H1 (cell line): ENCODE results near the gene LIPC. TPM values are rescaled to one million over a fixed set of nuclear protein-coding genes. Genes with fewer than 3 reads are reported as not detected.

Experiments used
- CTCF ChIA-PET: fragments of 300-600 bp; sonication (Branson Sonifier 250); formaldehyde crosslinking; loops from one replicate; lab custom pipeline; 2021; ENCODE audit not compliant: partially characterized antibody; lab: Charles Lee
- POLR2A ChIA-PET: fragments of 300-600 bp; sonication (Branson Sonifier 250); formaldehyde crosslinking; loops from one replicate; lab custom pipeline; 2021; ENCODE audit warnings: inconsistent platforms; ENCODE audit not compliant: partially characterized antibody; lab: Charles Lee
- DNase-seq, 2 experiments: peaks; one replicate each; pipeline versions ENCODE4 v3.0.0 to v3.0.0-alpha.2; 2010 to 2022; ENCODE audit warnings: low spot score in 2 of 2, low read depth in 1 of 2, mixed read lengths in 1 of 2
- FAIRE-seq: peaks from 2 replicates; lab custom pipeline; 2011; peaks lifted over from hg19 to GRCh38; lab: Jason Lieb, UNC
- H2AFZ ChIP-seq: 2 replicates; pipeline ENCODE4 v1.8.1; 2012; ENCODE audit warnings: low read length, inconsistent platforms
- H2AK5ac ChIP-seq: 2 replicates; pipeline ENCODE4 v1.6.1; 2013; ENCODE audit warnings: low read depth, low read length
- H2BK120ac ChIP-seq: replicated peaks from 2 replicates; pipeline ENCODE3; 2013; ENCODE audit warnings: low read depth, low read length, inconsistent platforms
- H2BK12ac ChIP-seq: 2 replicates; pipeline ENCODE4 v1.6.1; 2013; ENCODE audit warnings: low read depth, low read length
- H2BK15ac ChIP-seq: 2 replicates; pipeline ENCODE4 v1.6.1; 2013; ENCODE audit warnings: low read length
- H2BK20ac ChIP-seq: 2 replicates; pipeline ENCODE4 v1.6.1; 2013; ENCODE audit warnings: low read length
- H2BK5ac ChIP-seq: 2 replicates; pipeline ENCODE4 v1.6.1; 2013; ENCODE audit warnings: low read depth, low read length
- H3K14ac ChIP-seq: 2 replicates; pipeline ENCODE4 v1.6.1; 2013; ENCODE audit warnings: inconsistent platforms; ENCODE audit not compliant: insufficient read length
- H3K18ac ChIP-seq: 2 replicates; pipeline ENCODE4 v1.6.1; 2013; ENCODE audit warnings: low read length; ENCODE audit errors: extremely low read depth
- H3K23ac ChIP-seq: 2 replicates; pipeline ENCODE4 v1.6.1; 2013; ENCODE audit warnings: inconsistent platforms; ENCODE audit not compliant: insufficient read length
- H3K23me2 ChIP-seq: 2 replicates; pipeline ENCODE4 v1.6.1; 2013; ENCODE audit warnings: low read depth, low read length
- H3K27ac ChIP-seq: 2 replicates; pipeline ENCODE4 v1.6.1; 2011; ENCODE audit warnings: low read depth, low read length, inconsistent platforms
- H3K27me3 ChIP-seq, 4 experiments: replicated peaks in 1 of 4; 1 replicate in 1 of 4; 2 replicates in 3 of 4; pipeline versions ENCODE4 v1.6.1 to v1.8.1; 2011 to 2013; ENCODE audit warnings: low read length in 3 of 4, mild to moderate bottlenecking in 3 of 4, inconsistent platforms in 2 of 4, mixed read lengths in 2 of 4, moderate library complexity in 1 of 4; ENCODE audit not compliant: control insufficient read depth in 3 of 4, insufficient read depth in 3 of 4; ENCODE audit errors: extremely low read depth in 1 of 4
- H3K36me3 ChIP-seq, 4 experiments: 2 replicates each; pipeline versions ENCODE4 v1.6.1 to v1.8.1; 2011 to 2013; ENCODE audit warnings: mild to moderate bottlenecking in 4 of 4, low read length in 3 of 4, moderate library complexity in 2 of 4, control low read depth in 1 of 4, inconsistent platforms in 1 of 4; ENCODE audit not compliant: insufficient read depth in 4 of 4, control insufficient read depth in 2 of 4
- H3K4ac ChIP-seq: replicated peaks from 2 replicates; pipeline ENCODE3; 2013; ENCODE audit warnings: low read length, low read depth, mixed read lengths, inconsistent platforms; ENCODE audit not compliant: insufficient read length
- H3K4me1 ChIP-seq, 4 experiments: replicated peaks in 1 of 4; 1 replicate in 1 of 4; 2 replicates in 3 of 4; pipeline versions ENCODE4 v1.6.1 to v1.8.1; 2011 to 2013; ENCODE audit warnings: low read length in 3 of 4, inconsistent platforms in 2 of 4, mixed read lengths in 1 of 4; ENCODE audit not compliant: insufficient read depth in 4 of 4, control insufficient read depth in 3 of 4
- H3K4me2 ChIP-seq, 2 experiments: 2 replicates each; pipeline versions ENCODE4 v1.6.1 to v1.8.1; 2011 to 2013; ENCODE audit warnings: low read depth in 2 of 2, low read length in 2 of 2, control low read depth in 1 of 2, inconsistent platforms in 1 of 2, mild to moderate bottlenecking in 1 of 2; ENCODE audit not compliant: insufficient read depth in 1 of 2
- H3K4me3 ChIP-seq, 4 experiments: fragments of 200-600, 300-600 bp in 1 of 4; sonication (generic), shearing (Covaris generic), sonication (Bioruptor Twin) in 1 of 4; 2 replicates each; pipeline versions ENCODE4 v1.5.1 to v1.8.1; 2011 to 2016; ENCODE audit warnings: low read length in 4 of 4, low read depth in 3 of 4, control low read depth in 2 of 4, inconsistent platforms in 2 of 4, mild to moderate bottlenecking in 2 of 4, mixed read lengths in 1 of 4, moderate library complexity in 1 of 4; ENCODE audit not compliant: insufficient read depth in 2 of 4; ENCODE audit errors: extremely low read depth in 1 of 4
- H3K56ac ChIP-seq: replicated peaks from 2 replicates; pipeline ENCODE3; 2013; ENCODE audit warnings: low read depth, mild to moderate bottlenecking, mixed read lengths, low read length, inconsistent platforms; ENCODE audit not compliant: insufficient read length
- H3K79me1 ChIP-seq: 2 replicates; pipeline ENCODE4 v1.6.1; 2013; ENCODE audit warnings: low read depth, low read length, control low read depth
- H3K79me2 ChIP-seq, 2 experiments: 2 replicates each; pipeline versions ENCODE4 v1.6.1 to v1.8.1; 2012 to 2013; ENCODE audit warnings: low read length in 2 of 2, mild to moderate bottlenecking in 2 of 2, inconsistent platforms in 1 of 2; ENCODE audit not compliant: insufficient read depth in 2 of 2, control insufficient read depth in 1 of 2
- H3K9ac ChIP-seq, 4 experiments: replicated peaks in 1 of 4; 1 replicate in 1 of 4; 2 replicates in 3 of 4; pipeline versions ENCODE4 v1.6.1 to v1.8.1; 2011 to 2013; ENCODE audit warnings: low read depth in 3 of 4, low read length in 3 of 4, control low read depth in 2 of 4, mild to moderate bottlenecking in 2 of 4, moderate library complexity in 2 of 4, inconsistent platforms in 1 of 4; ENCODE audit errors: extremely low read depth in 1 of 4
- H3K9me3 ChIP-seq, 2 experiments: 2 replicates each; pipeline versions ENCODE4 v1.6.1 to v1.8.1; 2012 to 2013; ENCODE audit warnings: mild to moderate bottlenecking in 2 of 2, moderate library complexity in 2 of 2, control low read depth in 1 of 2, inconsistent platforms in 1 of 2, low read depth in 1 of 2, low read length in 1 of 2, mixed read lengths in 1 of 2; ENCODE audit not compliant: insufficient read depth in 2 of 2
- H4K20me1 ChIP-seq, 2 experiments: replicated peaks in 1 of 2; 2 replicates each; pipeline versions ENCODE3 to v1.8.1; 2011 to 2013; ENCODE audit warnings: inconsistent platforms in 2 of 2, low read length in 2 of 2, mild to moderate bottlenecking in 1 of 2; ENCODE audit not compliant: insufficient read depth in 2 of 2, control insufficient read depth in 1 of 2
- H4K5ac ChIP-seq: 2 replicates; pipeline ENCODE4 v1.6.1; 2013; ENCODE audit warnings: low read length, low read depth, mixed read lengths, inconsistent platforms; ENCODE audit not compliant: insufficient read length
- H4K8ac ChIP-seq: 2 replicates; pipeline ENCODE4 v1.8.0; 2013; ENCODE audit warnings: mild to moderate bottlenecking, moderate library complexity, low read length, inconsistent platforms; ENCODE audit not compliant: insufficient read depth; ENCODE audit errors: extremely low read depth
- H4K91ac ChIP-seq: replicated peaks from 2 replicates; pipeline ENCODE3; 2013; ENCODE audit warnings: low read length, mixed read lengths, inconsistent platforms; ENCODE audit not compliant: insufficient read length
- CTCF ChIP-seq, 3 experiments: IDR thresholded peaks; 1 replicate in 2 of 3; 2 replicates in 1 of 3; pipeline versions ENCODE4 v1.5.1 to v1.6.1; 2011; ENCODE audit warnings: low read length in 3 of 3, mild to moderate bottlenecking in 3 of 3, inconsistent platforms in 2 of 3, low read depth in 1 of 3, moderate library complexity in 1 of 3; ENCODE audit not compliant: insufficient read depth in 1 of 3; ENCODE audit errors: control extremely low read depth in 1 of 3
- MAX ChIP-seq: IDR thresholded peaks from 2 replicates; pipeline ENCODE4 v1.6.1; 2012; ENCODE audit warnings: inconsistent platforms
- WGBS, 2 experiments: shearing (Covaris generic) in 1 of 2; methylation state at CpG; one replicate each; pipeline versions ENCODE4 v1.1.6 to v1.1.7; 2013 to 2015; ENCODE audit warnings: low lambda C conversion rate in 2 of 2, mixed read lengths in 2 of 2, inconsistent platforms in 1 of 2, low coverage in 1 of 2, missing lambda C conversion rate in 1 of 2; ENCODE audit not compliant: insufficient replicate concordance in 2 of 2, insufficient coverage in 1 of 2, insufficient read length in 1 of 2; ENCODE audit errors: extremely low coverage in 1 of 2, missing lambda C conversion rate in 1 of 2; 5-methylcytosine and 5-hydroxymethylcytosine counted together
- polyA plus RNA-seq, 7 experiments: library from polyadenylated mRNA; depleted of rRNA in 3 of 7; stranded (reverse) in 5 of 7; unstranded in 2 of 7; fragments of >200 nt in 5 of 7; fragments of 200-250 nt in 2 of 7; gene quantifications; 1 replicate in 5 of 7; 2 replicates in 1 of 7; 4 replicates in 1 of 7; pipeline versions ENCODE4 v1.2.1 to v1.2.3, GENCODE V29; 2011 to 2013; ENCODE audit warnings: missing spikeins in 2 of 7, mixed read lengths in 2 of 7
- total RNA-seq: library from RNA; stranded (reverse); fragmentation: NEBNext Ultra II Directional; extraction: Animal tissue kit (Norgen Biotek cat#: 25700); gene quantifications from 2 replicates; pipeline ENCODE4 v1.2.1, GENCODE V29; 2021

The LIPC gene
- total and polyA plus RNA-seq, 2 of the 8 experiments (the other 6 are each of a cell fraction or from before 2014, with no cell fraction given), result not detected

- FAIRE-seq (no peak), DNase-seq (no peak)
- no peak overlapping the region for H4K91ac ChIP-seq
- no peak overlapping the region for H3K23ac ChIP-seq
- H3K27me3 ChIP-seq, result no peaks in the 10 kb centered on the region
- H3K79me2 ChIP-seq, result no peaks in the 10 kb centered on the region
- peak; percentile 48 for TF ChIP-seq MAX
- no peak for TF ChIP-seq CTCF (IDR thresholded peaks at IDR 0.05; ENCODE audit: control extremely low read depth in 1 of 3, insufficient read depth in 1 of 3, low read depth in 1 of 3, low read length in 3 of 3)
- no peak overlapping the region for H3K56ac ChIP-seq
- H3K4ac ChIP-seq, result no peak overlapping the region
- H3K14ac ChIP-seq, result no peak overlapping the region
- H2BK120ac ChIP-seq, result no peak overlapping the region
- H3K4me1 ChIP-seq, result peaks cover 0 to 8% (median 0%) of the 10 kb centered on the region in 4 experiments; a peak in 3 of 7 replicates
- 87% methylated on average over 10 of the region's 10 CpGs; no CpG with 5 or more reads in 1 of the 2 experiments for WGBS, 2 experiments
- no peaks in the 10 kb centered on the region for H3K36me3 ChIP-seq
- H2BK5ac ChIP-seq, result no peak overlapping the region
- H3K9ac ChIP-seq, result no peak overlapping the region
- H3K79me1 ChIP-seq, result no peaks in the 10 kb centered on the region
- H3K23me2 ChIP-seq, result no peaks in the 10 kb centered on the region
- H2BK15ac ChIP-seq, result no peak overlapping the region
- no peak overlapping the region for H4K5ac ChIP-seq
- H4K8ac ChIP-seq, result no peak overlapping the region
- ChIA-PET POLR2A (no interaction called here), CTCF (interaction anchor here (0.9 to 1.7 kb wide), 2 partner anchors 164 to 250 kb away, joined by 4 read pairs; no protein-coding TSS in a partner anchor)
- H3K27ac ChIP-seq, result no peak overlapping the region
- H2BK12ac ChIP-seq, result no peak overlapping the region; the same call in 1 of the 2 replicates
- no peak overlapping the region for H3K4me3 ChIP-seq
- no peak overlapping the region for H3K4me2 ChIP-seq
- no peak overlapping the region for H2AK5ac ChIP-seq
- no peak overlapping the region for H2BK20ac ChIP-seq
- H2AFZ ChIP-seq, result no peak overlapping the region
- H4K20me1 ChIP-seq, result no peaks in the 10 kb centered on the region
- no peaks in the 10 kb centered on the region for H3K9me3 ChIP-seq
- no peak overlapping the region for H3K18ac ChIP-seq
These were observed 2.6 kb downstream of the LIPC start for GRCh38 chr15:58434334-58434875.
